ENCODE data around the gene NSD1.

GRCh38 chr5:177314376-177315342 is 181.1 kb downstream of the NSD1 start:
- TF ChIP-seq, protein P1, sequence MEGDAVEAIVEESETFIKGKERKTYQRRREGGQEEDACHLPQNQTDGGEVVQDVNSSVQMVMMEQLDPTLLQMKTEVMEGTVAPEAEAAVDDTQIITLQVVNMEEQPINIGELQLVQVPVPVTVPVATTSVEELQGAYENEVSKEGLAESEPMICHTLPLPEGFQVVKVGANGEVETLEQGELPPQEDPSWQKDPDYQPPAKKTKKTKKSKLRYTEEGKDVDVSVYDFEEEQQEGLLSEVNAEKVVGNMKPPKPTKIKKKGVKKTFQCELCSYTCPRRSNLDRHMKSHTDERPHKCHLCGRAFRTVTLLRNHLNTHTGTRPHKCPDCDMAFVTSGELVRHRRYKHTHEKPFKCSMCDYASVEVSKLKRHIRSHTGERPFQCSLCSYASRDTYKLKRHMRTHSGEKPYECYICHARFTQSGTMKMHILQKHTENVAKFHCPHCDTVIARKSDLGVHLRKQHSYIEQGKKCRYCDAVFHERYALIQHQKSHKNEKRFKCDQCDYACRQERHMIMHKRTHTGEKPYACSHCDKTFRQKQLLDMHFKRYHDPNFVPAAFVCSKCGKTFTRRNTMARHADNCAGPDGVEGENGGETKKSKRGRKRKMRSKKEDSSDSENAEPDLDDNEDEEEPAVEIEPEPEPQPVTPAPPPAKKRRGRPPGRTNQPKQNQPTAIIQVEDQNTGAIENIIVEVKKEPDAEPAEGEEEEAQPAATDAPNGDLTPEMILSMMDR (IDR thresholded peaks at IDR 0.05; ENCODE audit: low read depth, low read length, poor library complexity, severe bottlenecking): no peak
- TF ChIP-seq EZH2phosphoT487 (IDR thresholded peaks at IDR 0.05; ENCODE audit: borderline replicate concordance, low read length): no peak

Measured in DOHH2 (cell line).